ENCODE measurements around the gene GPM6B. TPM values are rescaled to one million over a fixed set of nuclear protein-coding genes. Genes with fewer than 3 reads are reported as not detected.

Gene GPM6B
- total and polyA plus RNA-seq, 2 donors from 2014 or later: 6.3 to 16.0 TPM

GRCh38 chrX:13859724-13860123, 42.8 kb upstream of the GPM6B start:
- H3K4me1 ChIP-seq (ENCODE audit: control insufficient read depth in 2 of 3, insufficient read depth in 2 of 3, low read depth in 1 of 3, low read length in 3 of 3): no peaks in the 10 kb centered on the region
- H3K27me3 ChIP-seq (ENCODE audit: control insufficient read depth, insufficient read depth, low read length): peaks cover 9% of the 10 kb centered on the region
- H3K4me3 ChIP-seq (ENCODE audit: low read length in 3 of 3): no peak overlapping the region
- H3K36me3 ChIP-seq (ENCODE audit: control insufficient read depth in 2 of 3, insufficient read depth in 3 of 3, low read length in 3 of 3): no peaks in the 10 kb centered on the region
- DNase-seq (no peak), FAIRE-seq (no peak)
- TF ChIP-seq, protein P1, sequence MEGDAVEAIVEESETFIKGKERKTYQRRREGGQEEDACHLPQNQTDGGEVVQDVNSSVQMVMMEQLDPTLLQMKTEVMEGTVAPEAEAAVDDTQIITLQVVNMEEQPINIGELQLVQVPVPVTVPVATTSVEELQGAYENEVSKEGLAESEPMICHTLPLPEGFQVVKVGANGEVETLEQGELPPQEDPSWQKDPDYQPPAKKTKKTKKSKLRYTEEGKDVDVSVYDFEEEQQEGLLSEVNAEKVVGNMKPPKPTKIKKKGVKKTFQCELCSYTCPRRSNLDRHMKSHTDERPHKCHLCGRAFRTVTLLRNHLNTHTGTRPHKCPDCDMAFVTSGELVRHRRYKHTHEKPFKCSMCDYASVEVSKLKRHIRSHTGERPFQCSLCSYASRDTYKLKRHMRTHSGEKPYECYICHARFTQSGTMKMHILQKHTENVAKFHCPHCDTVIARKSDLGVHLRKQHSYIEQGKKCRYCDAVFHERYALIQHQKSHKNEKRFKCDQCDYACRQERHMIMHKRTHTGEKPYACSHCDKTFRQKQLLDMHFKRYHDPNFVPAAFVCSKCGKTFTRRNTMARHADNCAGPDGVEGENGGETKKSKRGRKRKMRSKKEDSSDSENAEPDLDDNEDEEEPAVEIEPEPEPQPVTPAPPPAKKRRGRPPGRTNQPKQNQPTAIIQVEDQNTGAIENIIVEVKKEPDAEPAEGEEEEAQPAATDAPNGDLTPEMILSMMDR (IDR thresholded peaks at IDR 0.05; ENCODE audit: borderline replicate concordance, extremely low read depth, insufficient read depth): no peak
- no peaks in the 10 kb centered on the region for H3K9me3 ChIP-seq (ENCODE audit: control insufficient read depth in 2 of 3, insufficient read depth in 1 of 3, low read length in 3 of 3)
- intact Hi-C loops (cut with DNase I): no loop called here
- no peak overlapping the region for H3K27ac ChIP-seq (ENCODE audit: low read depth in 2 of 2, low read length in 2 of 2)
- no peak overlapping the region for H3K9ac ChIP-seq (ENCODE audit: low read length in 3 of 3)

DNA sequence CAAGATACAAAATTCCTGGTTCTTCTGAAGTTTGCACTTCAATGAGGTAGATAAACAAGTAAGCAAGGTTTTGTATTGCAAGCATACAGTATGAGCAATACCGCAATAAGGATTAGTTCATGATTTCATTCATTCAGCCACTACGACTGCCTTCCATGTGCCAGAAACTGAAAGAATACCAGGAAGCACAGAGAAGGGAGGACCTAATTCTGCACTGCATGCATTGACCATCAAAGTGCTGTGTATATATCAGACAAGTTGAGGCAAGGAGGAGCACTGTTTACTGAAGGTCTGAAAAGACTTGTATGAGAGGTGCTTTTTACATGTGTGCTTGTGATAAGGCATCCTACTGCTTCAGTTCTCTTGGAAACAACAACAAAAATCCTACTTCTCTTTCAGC, 40.9 kb upstream of the GPM6B start:
- H3K4me3 ChIP-seq (ENCODE audit: low read length in 3 of 3): no peak overlapping the region
- TF ChIP-seq, protein P1 (IDR thresholded peaks at IDR 0.05; ENCODE audit: borderline replicate concordance, extremely low read depth, insufficient read depth): no peak
- H3K36me3 ChIP-seq (ENCODE audit: control insufficient read depth in 2 of 3, insufficient read depth in 3 of 3, low read length in 3 of 3): no peaks in the 10 kb centered on the region
- intact Hi-C loops (cut with DNase I): no loop called here
- no peaks in the 10 kb centered on the region for H3K9me3 ChIP-seq (ENCODE audit: control insufficient read depth in 2 of 3, insufficient read depth in 1 of 3, low read length in 3 of 3)
- H3K27me3 ChIP-seq (ENCODE audit: control insufficient read depth, insufficient read depth, low read length): peaks cover 10% of the 10 kb centered on the region
- no peak for FAIRE-seq
- H3K4me1 ChIP-seq (ENCODE audit: control insufficient read depth in 2 of 3, insufficient read depth in 2 of 3, low read depth in 1 of 3, low read length in 3 of 3): no peaks in the 10 kb centered on the region
- no peak overlapping the region for H3K27ac ChIP-seq (ENCODE audit: low read depth in 2 of 2, low read length in 2 of 2)
- no peak overlapping the region for H3K9ac ChIP-seq (ENCODE audit: low read length in 3 of 3)
- DNase-seq: no peak

GRCh38 chrX:13855689-13856450, 39.0 kb upstream of the GPM6B start:
- Histone ChIP-seq H3K9me3 (ENCODE audit: control insufficient read depth in 2 of 3, insufficient read depth in 1 of 3, low read length in 3 of 3) (no peaks in the 10 kb centered on the region), H3K4me1 (ENCODE audit: control insufficient read depth in 2 of 3, insufficient read depth in 2 of 3, low read depth in 1 of 3, low read length in 3 of 3) (no peaks in the 10 kb centered on the region), H3K4me3 (ENCODE audit: low read length in 3 of 3) (no peak overlapping the region), H3K27me3 (ENCODE audit: control insufficient read depth, insufficient read depth, low read length) (peaks cover 10% of the 10 kb centered on the region), H3K9ac (ENCODE audit: low read length in 3 of 3) (no peak overlapping the region), H3K36me3 (ENCODE audit: control insufficient read depth in 2 of 3, insufficient read depth in 3 of 3, low read length in 3 of 3) (no peaks in the 10 kb centered on the region), H3K27ac (ENCODE audit: low read depth in 2 of 2, low read length in 2 of 2) (no peak overlapping the region)
- TF ChIP-seq, protein P1 (IDR thresholded peaks at IDR 0.05; ENCODE audit: borderline replicate concordance, extremely low read depth, insufficient read depth): no peak
- intact Hi-C loops (cut with DNase I): no loop called here
- DNase-seq (no peak), FAIRE-seq (no peak)
